BJ (cell line): ENCODE data around the gene MGAT4A. TPM values are rescaled to one million over a fixed set of nuclear protein-coding genes. Genes with fewer than 3 reads are reported as not detected.

Source experiments
- CTCF ChIA-PET: fragments of 350-600 bp; formaldehyde crosslinking; extraction: SDS; loops from one replicate; lab custom pipeline; 2021; ENCODE audit warnings: antibody characterized with exemption, inconsistent platforms; lab: Yijun Ruan, JAX
- POLR2A ChIA-PET: fragments of 300-600 bp; sonication (Branson Sonifier 250); formaldehyde crosslinking; extraction: SDS; loops from one replicate; lab custom pipeline; 2021; ENCODE audit warnings: antibody characterized with exemption; lab: Charles Lee
- DNase-seq: peaks from one replicate; pipeline ENCODE4 v3.0.0-alpha.2; 2011; ENCODE audit warnings: low read depth
- H3K27me3 ChIP-seq: 2 replicates; pipeline ENCODE4 v1.6.0; 2011; ENCODE audit warnings: low read length; ENCODE audit not compliant: control insufficient read depth, insufficient read depth
- H3K36me3 ChIP-seq: 2 replicates; pipeline ENCODE4 v1.5.1; 2011; ENCODE audit warnings: low read length; ENCODE audit not compliant: control insufficient read depth, insufficient read depth
- H3K4me3 ChIP-seq: 2 replicates; pipeline ENCODE4 v1.5.1; 2011; ENCODE audit warnings: low read depth, mild to moderate bottlenecking, control low read depth, low read length
- polyA plus RNA-seq: library from polyadenylated mRNA; depleted of rRNA; stranded (reverse); fragments of >200 nt; gene quantifications from 2 replicates; pipeline ENCODE4 v1.2.3, GENCODE V29; 2011
- TF ChIP-seq, protein P1 (sequence below): IDR thresholded peaks from 2 replicates; pipeline ENCODE4 v1.5.1; 2011; ENCODE audit warnings: low read depth, mild to moderate bottlenecking, control low read depth, inconsistent platforms, low read length, moderate library complexity; ENCODE audit not compliant: insufficient read depth

MGAT4A gene
- polyA plus RNA-seq, 1 experiment, result not detected

DNA sequence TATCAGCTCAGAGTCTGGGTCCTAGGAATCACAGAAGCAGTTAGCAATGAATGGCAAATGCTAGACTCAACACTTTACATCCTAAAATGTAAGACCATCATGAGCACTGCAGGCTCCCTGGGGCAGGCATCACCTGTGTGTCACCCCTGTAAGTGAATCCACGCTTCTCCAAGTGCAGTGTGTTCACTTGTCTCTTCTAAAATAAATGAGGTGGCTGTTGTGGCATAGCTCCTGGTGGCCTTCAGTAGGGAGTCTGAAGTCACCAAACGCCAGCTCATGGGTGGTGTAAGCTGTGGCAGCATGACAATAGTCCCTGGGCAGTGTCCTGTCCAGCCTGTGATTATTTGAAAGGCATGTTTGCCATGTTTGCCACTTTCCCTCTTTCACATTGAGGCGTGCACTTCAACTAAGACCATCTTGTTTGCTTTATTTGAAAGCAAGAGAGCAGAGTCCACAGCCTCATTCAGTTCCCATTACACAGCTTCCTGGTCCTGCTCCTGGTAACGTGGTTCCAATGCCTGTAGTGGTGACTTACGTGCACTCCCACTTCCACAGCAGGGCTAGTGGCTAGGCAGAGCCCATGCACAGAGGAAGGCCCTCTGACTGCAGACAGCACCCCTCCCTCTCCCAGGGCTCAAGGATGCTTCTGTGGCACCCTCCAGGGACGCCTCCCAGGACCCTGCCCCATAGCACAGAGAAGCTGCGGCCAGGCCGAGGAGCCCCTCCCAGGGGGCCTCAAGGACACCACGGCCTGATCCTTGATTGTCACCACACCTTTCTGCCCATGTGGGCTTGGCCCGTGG, 146.9 kb downstream of the MGAT4A start:
- CTCF ChIA-PET, result interaction anchor here (0.6 to 2.4 kb wide), 2 partner anchors 12 to 15 kb away, joined by 4 to 10 read pairs; no protein-coding TSS in a partner anchor
- no peak overlapping the region for H3K4me3 ChIP-seq
- H3K27me3 ChIP-seq, result no peaks in the 10 kb centered on the region
- no peak for DNase-seq
- TF ChIP-seq, protein P1, sequence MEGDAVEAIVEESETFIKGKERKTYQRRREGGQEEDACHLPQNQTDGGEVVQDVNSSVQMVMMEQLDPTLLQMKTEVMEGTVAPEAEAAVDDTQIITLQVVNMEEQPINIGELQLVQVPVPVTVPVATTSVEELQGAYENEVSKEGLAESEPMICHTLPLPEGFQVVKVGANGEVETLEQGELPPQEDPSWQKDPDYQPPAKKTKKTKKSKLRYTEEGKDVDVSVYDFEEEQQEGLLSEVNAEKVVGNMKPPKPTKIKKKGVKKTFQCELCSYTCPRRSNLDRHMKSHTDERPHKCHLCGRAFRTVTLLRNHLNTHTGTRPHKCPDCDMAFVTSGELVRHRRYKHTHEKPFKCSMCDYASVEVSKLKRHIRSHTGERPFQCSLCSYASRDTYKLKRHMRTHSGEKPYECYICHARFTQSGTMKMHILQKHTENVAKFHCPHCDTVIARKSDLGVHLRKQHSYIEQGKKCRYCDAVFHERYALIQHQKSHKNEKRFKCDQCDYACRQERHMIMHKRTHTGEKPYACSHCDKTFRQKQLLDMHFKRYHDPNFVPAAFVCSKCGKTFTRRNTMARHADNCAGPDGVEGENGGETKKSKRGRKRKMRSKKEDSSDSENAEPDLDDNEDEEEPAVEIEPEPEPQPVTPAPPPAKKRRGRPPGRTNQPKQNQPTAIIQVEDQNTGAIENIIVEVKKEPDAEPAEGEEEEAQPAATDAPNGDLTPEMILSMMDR, result no peak
- H3K36me3 ChIP-seq, result peaks cover 5% of the 10 kb centered on the region
- POLR2A ChIA-PET, result no interaction called here

DNA sequence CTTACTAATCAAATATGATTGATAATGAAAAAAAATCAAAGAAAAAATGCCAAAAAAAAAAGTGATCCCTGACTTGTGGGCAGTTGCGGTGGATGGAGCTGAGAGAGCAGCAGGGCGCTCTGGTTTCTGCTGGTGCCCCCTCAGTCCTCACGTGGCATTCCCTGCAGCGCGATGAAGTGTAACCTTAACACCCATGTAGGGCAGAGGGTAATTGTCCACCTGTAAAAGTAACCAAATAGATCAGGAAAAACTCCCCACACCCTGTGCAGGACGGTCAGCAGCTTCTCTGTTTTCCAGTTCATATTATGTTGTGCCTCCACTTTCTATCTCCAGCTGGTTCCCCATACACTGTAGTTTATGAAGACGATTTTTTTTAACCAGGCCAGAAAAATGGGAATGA, 147.7 kb downstream of the MGAT4A start:
- TF ChIP-seq, protein P1, result no peak
- Histone ChIP-seq H3K27me3 (no peaks in the 10 kb centered on the region), H3K4me3 (no peak overlapping the region), H3K36me3 (peaks cover 6% of the 10 kb centered on the region)
- CTCF ChIA-PET, result interaction anchor here (2.4 kb wide), 1 partner anchor 15 kb away, joined by 10 read pairs; no protein-coding TSS in a partner anchor
- POLR2A ChIA-PET, result no interaction called here
- no peak for DNase-seq

DNA sequence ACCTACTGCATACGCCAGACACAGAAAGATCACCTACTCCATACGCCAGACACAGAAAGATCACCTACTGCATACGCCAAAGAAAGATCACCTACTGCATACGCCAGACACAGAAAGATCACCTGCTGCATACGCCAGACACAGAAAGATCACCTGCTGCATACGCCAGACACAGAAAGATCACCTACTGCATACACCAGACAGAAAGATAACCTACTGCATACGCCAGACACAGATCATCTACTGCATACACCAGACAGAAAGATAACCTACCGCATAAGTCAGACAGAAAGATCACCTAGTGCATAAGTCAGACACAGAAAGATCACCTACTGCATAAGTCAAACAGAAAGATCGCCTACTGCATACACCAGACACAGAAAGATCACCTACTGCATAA, 148.4 kb downstream of the MGAT4A start:
- Histone ChIP-seq H3K27me3 (no peaks in the 10 kb centered on the region), H3K4me3 (no peak overlapping the region), H3K36me3 (peaks cover 7% of the 10 kb centered on the region)
- TF ChIP-seq, protein P1, result no peak
- ChIA-PET POLR2A (no interaction called here), CTCF (no interaction called here)
- DNase-seq, result no peak

DNA sequence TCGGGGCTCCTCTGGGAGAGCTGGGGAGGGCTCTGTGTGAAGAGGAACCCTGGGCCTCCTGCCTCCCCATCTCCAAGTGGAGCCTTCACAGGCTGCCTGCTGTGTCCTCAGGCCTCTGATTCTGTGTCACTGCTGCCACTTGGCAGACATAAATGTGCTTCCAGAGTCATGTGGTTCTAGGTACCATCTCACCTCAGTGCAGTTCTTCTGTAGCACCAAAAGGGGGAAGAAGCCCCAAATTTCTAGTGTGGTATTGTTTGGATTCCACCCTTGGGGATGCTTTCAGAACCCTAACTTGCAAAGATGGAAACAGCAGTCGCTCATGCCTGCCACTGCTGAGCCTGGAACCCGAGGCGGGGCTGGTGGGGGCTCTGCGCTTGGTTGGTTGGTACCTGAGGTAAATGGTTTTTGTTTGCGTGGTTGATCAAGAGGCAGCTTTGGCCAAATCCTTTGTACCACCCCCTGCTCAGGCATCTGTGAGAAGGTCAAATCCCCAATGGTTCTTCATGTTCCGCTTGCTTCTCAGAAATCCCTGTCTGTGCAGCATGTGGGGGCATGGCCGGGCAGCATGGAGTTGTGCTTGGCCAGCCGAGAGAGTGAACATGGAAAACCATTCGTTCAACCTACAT, 150.2 kb downstream of the MGAT4A start:
- Histone ChIP-seq H3K4me3 (no peak overlapping the region), H3K27me3 (no peaks in the 10 kb centered on the region), H3K36me3 (peaks cover 7% of the 10 kb centered on the region; the same call in 1 of the 2 replicates)
- DNase-seq, result no peak
- TF ChIP-seq, protein P1, result no peak
- POLR2A ChIA-PET, result no interaction called here
- CTCF ChIA-PET, result interaction anchor here (0.9 to 1.2 kb wide), 2 partner anchors 9 to 11 kb away, joined by 3 to 4 read pairs; no protein-coding TSS in a partner anchor

DNA sequence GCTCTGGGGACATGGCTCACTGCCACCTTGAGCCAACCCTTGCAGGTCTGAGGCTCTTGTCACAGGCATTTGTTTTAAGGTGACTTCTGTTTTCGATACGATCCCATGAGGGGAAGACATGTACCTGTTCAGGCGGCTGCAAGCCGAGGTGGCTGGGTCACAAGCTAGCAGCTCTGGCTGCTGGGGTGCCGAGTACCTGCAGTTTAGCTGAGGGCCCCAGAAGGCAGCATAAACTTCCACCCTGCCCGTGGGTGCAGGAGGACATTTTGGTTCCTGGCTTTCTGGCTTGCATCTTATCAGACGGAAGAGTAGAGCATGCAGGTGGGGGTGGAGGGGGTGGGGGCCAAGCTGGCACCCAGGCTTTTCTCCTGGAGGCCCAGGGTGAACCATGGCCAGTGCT, 151.0 kb downstream of the MGAT4A start:
- TF ChIP-seq, protein P1, result no peak
- CTCF ChIA-PET, result interaction anchor here (0.9 to 1.2 kb wide), 4 partner anchors 8 to 29 kb away, joined by 3 to 4 read pairs (median 4); partner anchors contain the start of genes COA5 and UNC50
- Histone ChIP-seq H3K36me3 (peaks cover 7% of the 10 kb centered on the region; the same call in 1 of the 2 replicates), H3K27me3 (no peaks in the 10 kb centered on the region), H3K4me3 (no peak overlapping the region)
- DNase-seq, result no peak
- POLR2A ChIA-PET, result no interaction called here
